COLO829 (cell line): ENCODE data around the gene GCSAM.
"Not testable (repeated sequence)": the region's sequence is repeated elsewhere in the genome, so short reads cannot be mapped to it uniquely, and the experiment has no call there.

Experiments
- DNase-seq: peaks from one replicate; pipeline ENCODE4 v3.0.0; 2012; ENCODE audit warnings: low spot score

GCSAM gene

DNA sequence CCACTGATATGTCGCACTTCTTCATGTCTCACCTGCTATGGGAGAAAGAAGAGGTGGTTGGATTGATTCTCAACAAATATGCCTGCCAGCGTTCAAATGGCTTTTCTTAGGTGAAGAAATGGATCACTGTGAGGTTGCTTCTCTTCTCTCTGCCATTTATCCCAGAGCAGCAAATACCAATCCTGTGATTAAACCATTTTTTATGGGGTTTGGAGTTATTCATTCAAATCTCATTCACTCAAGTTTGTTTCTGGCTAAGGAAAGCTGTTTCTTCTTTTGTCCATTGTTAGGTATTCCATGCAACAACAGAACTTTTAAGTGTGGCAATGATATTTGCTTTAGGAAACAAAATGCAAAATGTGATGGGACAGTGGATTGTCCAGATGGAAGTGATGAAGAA is 59.0 kb downstream of the GCSAM start:
- DNase-seq: no peak

GRCh38 chr3:112072387-112073060 is 60.5 kb downstream of the GCSAM start:
- DNase-seq: not testable (repeated sequence)
